ENCODE measurements around the gene PDIA6.

The PDIA6 gene

DNA sequence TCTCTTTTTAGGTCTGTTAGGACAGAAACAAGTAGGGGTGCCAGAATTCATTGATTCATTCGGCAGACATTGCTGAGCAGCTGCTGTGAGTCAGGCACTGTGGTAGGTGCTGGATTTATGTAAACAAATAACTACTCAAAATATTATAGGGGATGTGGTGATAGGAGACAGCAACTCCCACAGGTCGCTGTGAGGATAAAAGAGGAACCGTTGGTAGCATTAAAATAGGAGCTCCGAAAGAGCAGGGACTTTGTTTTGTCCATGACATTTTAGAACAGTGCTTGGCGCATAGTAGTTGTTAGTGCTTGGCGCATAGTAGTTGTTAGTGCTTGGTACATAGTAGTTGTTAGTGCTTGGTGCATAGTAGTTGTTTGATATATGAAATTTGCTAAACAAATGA lies 62.0 kb downstream of the PDIA6 start:
- TF ChIP-seq, protein P1, sequence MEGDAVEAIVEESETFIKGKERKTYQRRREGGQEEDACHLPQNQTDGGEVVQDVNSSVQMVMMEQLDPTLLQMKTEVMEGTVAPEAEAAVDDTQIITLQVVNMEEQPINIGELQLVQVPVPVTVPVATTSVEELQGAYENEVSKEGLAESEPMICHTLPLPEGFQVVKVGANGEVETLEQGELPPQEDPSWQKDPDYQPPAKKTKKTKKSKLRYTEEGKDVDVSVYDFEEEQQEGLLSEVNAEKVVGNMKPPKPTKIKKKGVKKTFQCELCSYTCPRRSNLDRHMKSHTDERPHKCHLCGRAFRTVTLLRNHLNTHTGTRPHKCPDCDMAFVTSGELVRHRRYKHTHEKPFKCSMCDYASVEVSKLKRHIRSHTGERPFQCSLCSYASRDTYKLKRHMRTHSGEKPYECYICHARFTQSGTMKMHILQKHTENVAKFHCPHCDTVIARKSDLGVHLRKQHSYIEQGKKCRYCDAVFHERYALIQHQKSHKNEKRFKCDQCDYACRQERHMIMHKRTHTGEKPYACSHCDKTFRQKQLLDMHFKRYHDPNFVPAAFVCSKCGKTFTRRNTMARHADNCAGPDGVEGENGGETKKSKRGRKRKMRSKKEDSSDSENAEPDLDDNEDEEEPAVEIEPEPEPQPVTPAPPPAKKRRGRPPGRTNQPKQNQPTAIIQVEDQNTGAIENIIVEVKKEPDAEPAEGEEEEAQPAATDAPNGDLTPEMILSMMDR (IDR thresholded peaks at IDR 0.05; ENCODE audit: insufficient read depth, missing control alignments): no peak
- DNase-seq (ENCODE audit: insufficient read length, low spot score) (no peak), FAIRE-seq (no peak)

DNA sequence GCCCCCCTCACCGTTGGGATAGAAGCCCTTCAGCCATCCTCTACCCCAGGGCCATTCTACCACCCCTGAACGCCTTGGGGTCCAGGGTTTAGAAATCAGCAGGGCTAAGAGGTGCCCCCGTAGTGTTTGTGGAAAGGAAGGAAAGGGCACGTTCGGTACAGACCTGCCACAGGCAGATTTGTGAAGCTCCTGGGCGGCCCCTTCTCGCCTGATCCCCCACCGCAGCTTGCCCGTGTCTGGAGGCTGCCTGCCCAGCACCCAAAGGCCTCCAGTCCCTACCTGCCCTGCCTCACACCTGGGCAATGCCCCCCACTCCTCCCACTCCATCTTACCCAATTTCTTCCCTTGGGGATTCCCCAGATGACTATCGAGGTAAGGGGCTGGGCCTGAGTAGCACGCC lies 69.9 kb downstream of the PDIA6 start:
- DNase-seq (ENCODE audit: insufficient read length, low spot score): no peak
- TF ChIP-seq, protein P1 (IDR thresholded peaks at IDR 0.05; ENCODE audit: insufficient read depth, missing control alignments): no peak
- no peak for FAIRE-seq

DNA sequence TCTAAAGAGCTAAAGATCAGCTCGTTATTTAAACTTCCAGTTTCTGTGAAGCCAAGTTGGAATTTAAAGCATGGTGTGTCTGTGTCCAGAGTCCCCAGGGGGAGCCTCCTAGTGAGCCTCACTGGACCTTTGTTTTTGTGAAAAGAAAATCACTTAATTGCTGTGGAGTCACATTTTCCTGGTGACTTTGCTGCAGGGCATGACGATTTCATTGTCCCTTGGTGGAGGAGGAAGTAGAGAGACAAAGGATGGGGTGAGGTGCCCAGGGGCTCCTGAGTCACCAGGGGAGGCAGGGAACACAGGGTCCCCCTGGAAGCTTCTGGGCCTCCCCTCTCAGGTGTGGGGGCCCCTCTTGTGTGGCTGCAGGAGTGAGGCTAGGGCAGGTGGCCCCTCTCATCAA lies 71.4 kb downstream of the PDIA6 start:
- DNase-seq (ENCODE audit: insufficient read length, low spot score) (no peak), FAIRE-seq (no peak)
- TF ChIP-seq, protein P1 (IDR thresholded peaks at IDR 0.05; ENCODE audit: insufficient read depth, missing control alignments): no peak

GRCh38 chr2:10740226-10740625 lies 72.4 kb downstream of the PDIA6 start:
- TF ChIP-seq, protein P1 (IDR thresholded peaks at IDR 0.05; ENCODE audit: insufficient read depth, missing control alignments): no peak
- no peak for FAIRE-seq
- no peak for DNase-seq (ENCODE audit: insufficient read length, low spot score)

- no peak for FAIRE-seq
Observed at GRCh38 chr2:10738192-10738591, 74.4 kb downstream of the PDIA6 start.

GRCh38 chr2:10733980-10734379 lies 78.6 kb downstream of the PDIA6 start:
- DNase-seq (ENCODE audit: insufficient read length, low spot score) (no peak), FAIRE-seq (no peak)
- TF ChIP-seq, protein P1 (IDR thresholded peaks at IDR 0.05; ENCODE audit: insufficient read depth, missing control alignments): no peak

More at GRCh38 chr2:10738192-10738591, 74.4 kb downstream of the PDIA6 start:
- no peak for DNase-seq (ENCODE audit: insufficient read length, low spot score)
- TF ChIP-seq, protein P1 (IDR thresholded peaks at IDR 0.05; ENCODE audit: insufficient read depth, missing control alignments): no peak

- no peak for FAIRE-seq
- DNase-seq (ENCODE audit: insufficient read length, low spot score): no peak
- TF ChIP-seq, protein P1 (IDR thresholded peaks at IDR 0.05; ENCODE audit: insufficient read depth, missing control alignments): no peak
Observed at GRCh38 chr2:10733566-10733925, 79.0 kb downstream of the PDIA6 start.
